Measurements from ENCODE around the gene STEEP1.
"Not testable (repeated sequence)": the region's sequence is repeated elsewhere in the genome, so short reads cannot be mapped to it uniquely, and the experiment has no call there.

The STEEP1 gene

DNA sequence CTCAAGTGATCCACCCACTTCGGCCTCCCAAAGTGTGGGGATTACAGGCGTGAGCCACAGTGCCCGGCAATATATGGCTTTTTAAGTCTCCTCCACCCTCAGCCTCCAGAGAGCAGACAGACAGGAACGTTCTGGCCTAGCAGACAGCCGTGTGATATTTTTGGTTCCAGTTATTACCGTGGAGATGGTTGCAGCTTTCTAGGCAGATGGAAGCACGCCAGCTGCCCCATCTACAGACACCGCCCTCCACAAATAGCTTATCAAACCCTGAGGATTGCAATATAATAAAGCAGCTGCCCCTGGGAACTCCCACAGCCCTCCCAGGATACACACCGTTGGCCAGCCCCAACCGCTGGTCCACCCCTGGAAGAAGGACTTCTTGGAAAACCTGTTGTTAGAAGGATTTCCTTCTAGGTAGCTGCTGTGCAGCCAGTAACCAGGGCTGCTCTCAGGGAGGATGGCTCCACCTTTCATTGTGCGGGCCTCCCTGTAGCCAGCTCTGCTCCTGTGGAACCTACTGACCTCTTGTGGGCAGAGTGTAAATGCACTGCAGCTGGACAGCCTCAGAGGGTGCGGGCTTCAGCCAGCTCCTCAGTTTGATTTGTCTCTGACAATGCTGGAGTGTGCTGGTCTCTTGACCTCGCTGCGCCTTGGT is 52.9 kb downstream of the STEEP1 start:
- no peaks in the 10 kb centered on the region for H3K9me3 ChIP-seq (ENCODE audit: low read length)
- peaks cover 2% of the 10 kb centered on the region for H3K27me3 ChIP-seq (ENCODE audit: insufficient read depth, low read length)
- no peaks in the 10 kb centered on the region for H3K36me3 ChIP-seq (ENCODE audit: insufficient read depth, low read length)
- no peak overlapping the region for H2AFZ ChIP-seq (ENCODE audit: low read depth, low read length)
- no peaks in the 10 kb centered on the region for H3K4me1 ChIP-seq (ENCODE audit: insufficient read depth, low read length)
- H3K4me3 ChIP-seq (ENCODE audit: low read length) = no peak overlapping the region

DNA sequence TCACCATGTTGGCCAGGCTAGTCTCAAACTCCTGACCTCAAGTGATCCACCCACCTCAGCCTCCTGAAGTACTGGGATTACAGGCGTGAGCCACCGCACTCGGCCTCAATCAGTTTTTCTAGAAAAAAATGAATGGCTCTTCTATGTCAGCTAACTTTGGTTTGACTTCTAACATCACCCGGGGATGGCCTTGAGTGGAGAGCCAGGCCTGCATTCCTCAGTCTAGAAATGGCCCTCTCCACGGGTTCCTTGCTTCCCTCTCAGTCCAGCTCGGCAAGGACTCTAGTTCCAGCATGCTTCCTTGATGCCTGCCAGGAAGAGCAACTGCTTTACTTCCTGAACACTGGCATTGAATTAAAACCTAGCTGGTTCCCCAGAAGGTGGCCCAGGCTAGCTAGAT is 58.0 kb downstream of the STEEP1 start:
- Histone ChIP-seq H3K4me3 (ENCODE audit: low read length) (no peak overlapping the region), H3K27me3 (ENCODE audit: insufficient read depth, low read length) (peaks cover 10% of the 10 kb centered on the region), H3K9me3 (ENCODE audit: low read length) (no peaks in the 10 kb centered on the region), H2AFZ (ENCODE audit: low read depth, low read length) (no peak overlapping the region), H3K4me1 (ENCODE audit: insufficient read depth, low read length) (no peaks in the 10 kb centered on the region), H3K36me3 (ENCODE audit: insufficient read depth, low read length) (no peaks in the 10 kb centered on the region)

DNA sequence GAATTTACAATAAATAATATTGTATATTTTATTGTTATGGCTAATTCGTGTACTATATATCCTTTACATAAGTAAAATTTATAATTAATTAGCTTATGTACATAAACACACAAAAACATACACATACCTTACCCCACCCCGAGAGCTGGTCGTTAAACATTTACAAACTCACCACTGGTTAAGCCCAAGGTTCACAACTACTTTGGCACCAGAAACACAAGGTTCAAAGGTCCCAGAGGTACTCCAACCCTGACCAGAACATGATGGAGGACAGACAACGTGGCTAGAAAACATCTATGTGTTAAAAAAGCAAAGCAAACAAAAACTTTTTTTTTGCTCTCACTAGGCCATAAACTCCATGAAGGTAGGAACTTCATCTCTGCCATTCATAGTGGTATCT is 59.3 kb downstream of the STEEP1 start:
- Histone ChIP-seq H3K9me3 (ENCODE audit: low read length) (no peaks in the 10 kb centered on the region), H2AFZ (ENCODE audit: low read depth, low read length) (no peak overlapping the region), H3K27me3 (ENCODE audit: insufficient read depth, low read length) (peaks cover 10% of the 10 kb centered on the region), H3K4me1 (ENCODE audit: insufficient read depth, low read length) (no peaks in the 10 kb centered on the region), H3K36me3 (ENCODE audit: insufficient read depth, low read length) (no peaks in the 10 kb centered on the region), H3K4me3 (ENCODE audit: low read length) (no peak overlapping the region)

DNA sequence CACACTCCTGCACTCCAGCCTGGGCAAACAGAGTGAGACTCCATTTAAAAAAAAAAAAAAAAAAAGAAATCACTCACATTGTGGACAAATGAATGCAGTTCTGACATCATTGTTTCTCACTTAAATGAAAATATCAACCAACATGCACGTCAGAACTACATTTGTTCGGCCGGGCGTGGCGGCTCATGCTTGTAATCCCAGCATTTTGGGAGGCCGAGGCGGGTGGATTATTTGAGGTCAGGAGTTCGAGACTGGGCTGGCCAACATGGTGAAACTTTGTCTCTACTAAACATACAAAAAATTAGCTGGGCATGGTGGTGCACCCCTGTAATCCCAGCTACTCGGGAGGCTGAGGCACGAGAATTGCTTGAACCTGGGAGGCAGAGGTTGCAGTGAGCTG is 60.1 kb downstream of the STEEP1 start:
- H2AFZ ChIP-seq (ENCODE audit: low read depth, low read length); H3K4me3 ChIP-seq (ENCODE audit: low read length); H3K9me3 ChIP-seq (ENCODE audit: low read length); H3K36me3 ChIP-seq (ENCODE audit: insufficient read depth, low read length); H3K4me1 ChIP-seq (ENCODE audit: insufficient read depth, low read length): not testable (repeated sequence)
- peaks cover 10% of the 10 kb centered on the region for H3K27me3 ChIP-seq (ENCODE audit: insufficient read depth, low read length)

DNA sequence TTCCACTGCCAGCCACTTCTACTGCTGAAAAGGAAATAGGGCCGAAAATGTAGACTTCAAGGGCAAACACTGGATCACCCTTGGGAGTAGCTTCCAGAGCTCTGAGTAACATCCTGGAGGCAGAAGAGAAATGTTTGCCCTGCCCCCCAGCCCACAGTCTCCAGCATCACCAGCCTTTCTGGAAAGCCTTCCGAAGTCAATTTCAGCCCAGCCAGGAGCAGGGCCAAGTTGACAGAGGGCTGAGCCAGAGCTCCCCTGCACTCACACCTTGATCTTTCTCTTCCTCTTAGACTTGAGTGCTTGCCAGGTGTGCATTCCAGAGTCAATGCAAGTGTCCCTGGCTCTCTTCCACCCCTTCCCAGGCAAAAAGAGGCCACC is 61.7 kb downstream of the STEEP1 start:
- Histone ChIP-seq H3K9me3 (ENCODE audit: low read length) (no peaks in the 10 kb centered on the region), H2AFZ (ENCODE audit: low read depth, low read length) (no peak overlapping the region), H3K27me3 (ENCODE audit: insufficient read depth, low read length) (peaks cover 10% of the 10 kb centered on the region), H3K4me1 (ENCODE audit: insufficient read depth, low read length) (no peaks in the 10 kb centered on the region), H3K36me3 (ENCODE audit: insufficient read depth, low read length) (no peaks in the 10 kb centered on the region), H3K4me3 (ENCODE audit: low read length) (no peak overlapping the region)

GRCh38 chrX:119502727-119503483 is 62.3 kb downstream of the STEEP1 start:
- H3K4me3 ChIP-seq (ENCODE audit: low read length) = no peak overlapping the region
- no peak overlapping the region for H2AFZ ChIP-seq (ENCODE audit: low read depth, low read length)
- no peaks in the 10 kb centered on the region for H3K36me3 ChIP-seq (ENCODE audit: insufficient read depth, low read length)
- H3K9me3 ChIP-seq (ENCODE audit: low read length) = no peaks in the 10 kb centered on the region
- no peaks in the 10 kb centered on the region for H3K4me1 ChIP-seq (ENCODE audit: insufficient read depth, low read length)
- peaks cover 10% of the 10 kb centered on the region for H3K27me3 ChIP-seq (ENCODE audit: insufficient read depth, low read length)

DNA sequence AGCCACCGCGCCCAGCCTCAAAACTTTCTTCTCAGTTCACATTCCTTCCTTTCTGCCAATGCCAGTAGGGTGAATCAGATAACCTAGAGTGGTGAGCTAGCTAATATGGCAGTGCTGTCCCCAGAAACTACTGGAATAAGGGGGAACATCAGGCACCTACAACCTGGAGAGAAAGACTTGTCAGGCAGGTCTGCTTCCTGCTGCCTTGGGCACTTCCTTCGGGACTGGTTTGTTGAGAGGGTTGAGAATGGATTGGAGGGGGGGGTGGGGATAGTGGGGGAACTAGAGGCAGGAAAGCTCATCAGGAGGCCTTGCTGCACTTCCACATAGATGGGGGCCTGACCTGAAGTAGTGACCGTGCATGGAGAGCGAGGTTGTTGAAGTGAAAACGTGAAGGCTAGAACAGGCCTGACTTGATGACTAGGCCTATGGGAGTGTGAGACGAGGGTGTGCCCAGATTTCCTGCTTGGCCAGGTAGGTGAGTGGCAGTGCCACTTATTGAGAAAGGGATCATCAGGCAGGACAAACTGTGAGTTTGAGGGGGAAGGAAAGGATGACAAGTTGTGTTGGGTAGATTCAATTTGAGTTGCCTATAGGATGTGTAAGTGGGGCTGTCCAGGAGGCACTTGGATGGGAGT is 63.6 kb downstream of the STEEP1 start:
- H3K36me3 ChIP-seq (ENCODE audit: insufficient read depth, low read length) = no peaks in the 10 kb centered on the region

GRCh38 chrX:119500061-119500800 is 65.0 kb downstream of the STEEP1 start:
- no peak overlapping the region for H2AFZ ChIP-seq (ENCODE audit: low read depth, low read length)
- H3K4me3 ChIP-seq (ENCODE audit: low read length) = no peak overlapping the region
- no peaks in the 10 kb centered on the region for H3K36me3 ChIP-seq (ENCODE audit: insufficient read depth, low read length)
- H3K27me3 ChIP-seq (ENCODE audit: insufficient read depth, low read length) = peaks cover 8% of the 10 kb centered on the region
- H3K9me3 ChIP-seq (ENCODE audit: low read length) = no peaks in the 10 kb centered on the region
- H3K4me1 ChIP-seq (ENCODE audit: insufficient read depth, low read length) = peaks cover 3% of the 10 kb centered on the region

More for the DNA sequence above, 63.6 kb downstream of the STEEP1 start:
- Histone ChIP-seq H3K4me3 (ENCODE audit: low read length) (no peak overlapping the region), H3K4me1 (ENCODE audit: insufficient read depth, low read length) (no peaks in the 10 kb centered on the region), H3K27me3 (ENCODE audit: insufficient read depth, low read length) (peaks cover 8% of the 10 kb centered on the region), H3K9me3 (ENCODE audit: low read length) (no peaks in the 10 kb centered on the region), H2AFZ (ENCODE audit: low read depth, low read length) (no peak overlapping the region)

DNA sequence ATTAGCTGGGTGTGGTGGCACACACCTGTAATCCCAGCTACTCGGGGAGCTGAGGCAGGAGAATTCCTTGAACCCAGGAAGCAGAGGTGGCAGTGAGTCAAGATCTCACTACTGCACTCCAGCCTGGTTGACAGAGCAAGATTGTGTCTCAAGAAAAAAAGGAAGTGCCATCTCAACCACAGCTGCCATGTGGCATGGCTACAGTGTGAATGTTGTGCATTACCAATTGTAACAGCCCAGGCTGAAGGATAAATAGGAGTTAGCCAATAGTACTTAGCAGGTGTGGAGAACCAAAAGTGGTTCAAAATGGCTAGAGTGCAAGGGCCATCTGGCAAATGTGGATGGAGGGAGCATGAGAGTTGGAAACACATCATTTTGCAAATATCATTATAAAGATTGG is 68.0 kb downstream of the STEEP1 start:
- peaks cover 4% of the 10 kb centered on the region for H3K4me1 ChIP-seq (ENCODE audit: insufficient read depth, low read length)
- no peaks in the 10 kb centered on the region for H3K27me3 ChIP-seq (ENCODE audit: insufficient read depth, low read length)
- H3K36me3 ChIP-seq (ENCODE audit: insufficient read depth, low read length) = no peaks in the 10 kb centered on the region
- no peak overlapping the region for H2AFZ ChIP-seq (ENCODE audit: low read depth, low read length)
- no peaks in the 10 kb centered on the region for H3K9me3 ChIP-seq (ENCODE audit: low read length)
- no peak overlapping the region for H3K4me3 ChIP-seq (ENCODE audit: low read length)

DNA sequence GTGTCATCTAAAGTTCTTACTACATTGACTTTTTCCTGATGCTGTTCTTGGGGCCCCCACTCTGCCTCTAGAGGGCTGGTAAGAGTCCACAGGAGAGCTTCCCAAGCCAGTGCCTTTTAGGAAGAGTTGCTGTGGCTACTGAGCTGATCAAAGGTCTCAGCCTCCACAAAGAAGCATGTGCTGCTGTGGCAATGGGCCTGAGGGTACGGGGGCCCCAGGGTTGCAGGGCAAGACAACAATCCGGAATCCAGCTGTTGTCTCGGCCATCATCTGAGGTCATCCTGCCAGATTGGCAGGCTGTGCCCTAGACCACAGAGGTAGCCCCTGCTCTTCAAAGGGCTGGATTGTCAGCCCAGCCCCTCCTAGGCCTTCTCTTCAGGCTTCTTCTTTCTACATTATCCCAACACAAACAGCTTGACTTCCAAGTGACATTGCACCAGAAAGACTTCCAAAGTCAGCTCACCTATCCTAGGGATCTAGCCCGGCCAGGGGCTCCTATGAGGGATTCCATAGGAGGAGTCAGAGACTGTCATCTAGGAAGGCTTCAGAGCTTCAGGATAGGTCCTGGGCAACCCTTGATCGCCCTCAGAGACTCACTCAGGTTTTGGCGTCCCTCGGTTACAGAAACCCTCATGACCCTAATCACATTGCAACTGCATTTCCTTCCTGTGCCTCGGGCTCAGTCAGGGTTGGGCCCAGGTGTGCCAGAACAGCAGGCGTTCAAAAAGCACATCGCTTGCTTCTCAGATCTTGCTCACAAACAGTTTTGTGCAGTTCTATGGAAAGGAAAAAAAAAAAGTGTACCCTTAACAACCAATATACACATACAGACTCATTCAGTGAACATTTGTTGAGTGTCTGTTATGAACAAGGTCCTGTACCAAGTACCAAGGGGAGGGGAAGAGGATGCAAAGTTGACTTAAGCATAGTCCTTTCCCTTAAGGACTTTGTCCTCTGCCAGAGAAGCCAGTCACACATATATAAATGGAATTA is 69.2 kb downstream of the STEEP1 start:
- H3K27me3 ChIP-seq (ENCODE audit: insufficient read depth, low read length) = no peaks in the 10 kb centered on the region
- H3K4me3 ChIP-seq (ENCODE audit: low read length) = no peak overlapping the region
- H2AFZ ChIP-seq (ENCODE audit: low read depth, low read length) = no peak overlapping the region
- H3K4me1 ChIP-seq (ENCODE audit: insufficient read depth, low read length) = peaks cover 4% of the 10 kb centered on the region
- H3K9me3 ChIP-seq (ENCODE audit: low read length) = no peaks in the 10 kb centered on the region
- no peaks in the 10 kb centered on the region for H3K36me3 ChIP-seq (ENCODE audit: insufficient read depth, low read length)

GRCh38 chrX:119493851-119494495 is 71.2 kb downstream of the STEEP1 start:
- not testable (repeated sequence) for H3K9me3 ChIP-seq (ENCODE audit: low read length); H3K4me3 ChIP-seq (ENCODE audit: low read length); H3K4me1 ChIP-seq (ENCODE audit: insufficient read depth, low read length); H3K36me3 ChIP-seq (ENCODE audit: insufficient read depth, low read length); H3K27me3 ChIP-seq (ENCODE audit: insufficient read depth, low read length); H2AFZ ChIP-seq (ENCODE audit: low read depth, low read length)

DNA sequence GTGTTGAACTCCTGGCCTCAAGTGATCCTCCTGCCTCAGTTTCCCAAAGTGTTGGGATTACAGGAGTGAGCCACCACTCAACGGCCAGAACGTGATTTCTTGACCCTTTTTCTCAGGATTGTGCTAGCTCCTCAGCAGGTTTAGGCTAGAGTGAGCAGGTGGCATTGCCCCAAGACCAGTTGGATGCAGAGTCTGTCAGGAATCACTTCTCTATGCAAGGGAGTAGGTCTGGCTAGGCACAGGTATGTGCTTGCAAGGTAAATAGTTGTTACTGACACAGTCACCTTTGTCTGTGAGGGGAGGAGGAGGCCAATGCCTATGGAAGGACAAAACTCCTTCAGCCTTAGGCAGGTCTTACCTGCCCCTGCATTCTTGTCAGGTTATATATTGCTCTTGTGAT is 72.7 kb downstream of the STEEP1 start:
- no peak overlapping the region for H3K4me3 ChIP-seq (ENCODE audit: low read length)
- H3K36me3 ChIP-seq (ENCODE audit: insufficient read depth, low read length) = no peaks in the 10 kb centered on the region
- H3K4me1 ChIP-seq (ENCODE audit: insufficient read depth, low read length) = peaks cover 4% of the 10 kb centered on the region
- H2AFZ ChIP-seq (ENCODE audit: low read depth, low read length) = no peak overlapping the region
- no peaks in the 10 kb centered on the region for H3K9me3 ChIP-seq (ENCODE audit: low read length)
- no peaks in the 10 kb centered on the region for H3K27me3 ChIP-seq (ENCODE audit: insufficient read depth, low read length)
